GM21717 (cell line): ENCODE measurements around the gene SIRPB2.

Source experiments
- ATAC-seq: cut with Tn5 transposase; IDR thresholded peaks from one replicate; pipeline ENCODE4 v1.9.1; 2021; ENCODE audit warnings: mild to moderate bottlenecking, moderate library complexity; ENCODE audit not compliant: unreplicated experiment

Gene SIRPB2

DNA sequence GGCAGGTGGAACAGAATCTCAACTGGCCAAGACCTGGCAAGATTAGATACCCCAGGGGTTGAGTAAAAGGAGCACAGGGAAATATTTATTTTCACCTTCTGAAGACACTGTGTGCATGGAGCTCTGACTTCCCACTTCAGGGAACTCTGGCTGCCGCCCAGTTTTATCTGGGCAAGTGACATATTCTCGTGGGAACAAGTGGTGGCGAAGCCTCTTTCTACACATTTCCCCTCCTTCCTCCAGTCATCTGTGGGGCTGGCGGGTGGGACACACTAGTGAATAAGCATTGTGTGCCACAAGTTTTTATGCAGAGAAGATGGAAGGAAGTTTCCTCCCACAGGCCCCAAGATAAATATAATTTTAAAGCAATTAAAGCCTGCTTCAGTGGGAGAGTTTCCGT lies 48.1 kb downstream of the SIRPB2 start:
- ATAC-seq = no peak

DNA sequence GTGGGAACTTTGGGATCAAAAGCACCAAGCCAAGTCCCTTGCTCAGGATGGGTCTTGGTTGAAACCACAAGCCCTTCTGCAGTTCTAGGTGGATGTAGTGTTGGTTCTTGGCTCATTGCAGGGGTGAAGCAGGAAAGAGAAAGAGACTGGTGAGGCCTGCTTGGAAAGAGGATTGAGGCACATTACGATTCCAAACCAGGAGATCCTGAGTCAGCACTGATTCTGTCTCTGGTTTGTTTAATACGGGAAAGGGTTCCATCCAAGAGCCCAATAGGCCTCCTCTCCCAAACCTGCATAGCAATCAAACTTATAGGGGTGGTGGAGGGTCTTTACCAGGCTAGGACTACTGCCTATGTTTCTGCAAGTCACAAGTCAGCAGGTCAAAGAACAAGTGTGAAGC lies 48.9 kb downstream of the SIRPB2 start:
- ATAC-seq = no peak

DNA sequence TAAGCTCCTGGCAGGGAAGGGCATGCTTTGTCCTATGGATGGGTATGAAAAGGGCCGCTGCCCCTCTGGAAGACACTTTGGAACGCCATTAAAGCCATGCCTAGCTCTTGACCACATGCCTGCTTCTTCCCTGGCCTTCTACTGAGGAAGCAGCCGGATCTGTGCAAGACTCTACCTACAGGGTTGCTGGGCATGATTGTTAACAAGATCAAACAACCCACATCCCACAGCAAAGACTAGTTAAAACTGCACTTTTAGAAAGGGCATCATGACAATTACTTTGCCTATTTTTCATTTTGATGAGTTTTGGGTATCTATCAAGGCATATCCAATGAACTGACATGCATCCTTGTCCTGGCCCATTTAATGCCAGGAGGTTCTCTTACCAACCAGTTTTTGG lies 50.1 kb downstream of the SIRPB2 start:
- ATAC-seq = no peak

DNA sequence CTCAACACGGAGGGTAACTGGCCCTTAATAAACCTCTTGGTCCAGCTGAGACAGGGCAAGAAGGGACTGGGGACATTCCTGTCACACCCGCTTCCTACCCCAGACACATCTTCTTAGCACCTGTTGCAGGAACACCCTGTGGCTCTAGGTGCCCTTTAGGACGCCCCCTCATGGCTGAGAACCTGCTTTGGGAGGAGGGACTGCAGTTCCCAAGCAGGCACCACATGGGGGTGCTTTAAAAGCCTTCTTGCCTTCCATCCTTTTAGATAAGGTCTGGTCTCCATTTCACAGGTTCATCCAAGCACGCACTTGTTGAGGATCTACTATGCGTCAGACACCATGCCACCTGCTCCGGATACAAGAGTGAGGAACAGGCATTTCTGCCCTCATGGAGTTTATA lies 51.2 kb downstream of the SIRPB2 start:
- no peak for ATAC-seq

DNA sequence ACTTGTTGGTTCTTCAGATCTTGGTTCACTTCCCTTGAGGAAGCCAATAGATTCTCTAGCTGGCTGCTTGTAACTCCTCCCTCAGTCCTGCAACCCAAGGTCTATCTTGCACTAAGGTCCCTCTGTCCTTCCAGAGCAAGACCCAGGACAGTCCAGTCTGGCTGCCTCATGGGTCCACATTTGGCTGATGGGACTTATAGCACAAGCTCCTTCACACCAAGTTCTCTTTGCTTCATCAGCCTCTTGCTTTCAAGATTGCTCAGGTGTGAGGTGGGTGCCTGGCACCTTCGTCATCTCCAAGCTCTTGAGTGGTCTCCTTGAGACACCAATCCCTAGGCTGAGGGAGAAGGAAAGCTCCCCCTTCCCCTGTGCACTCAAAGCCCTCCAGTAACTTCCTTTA lies 52.9 kb downstream of the SIRPB2 start:
- ATAC-seq = no peak

DNA sequence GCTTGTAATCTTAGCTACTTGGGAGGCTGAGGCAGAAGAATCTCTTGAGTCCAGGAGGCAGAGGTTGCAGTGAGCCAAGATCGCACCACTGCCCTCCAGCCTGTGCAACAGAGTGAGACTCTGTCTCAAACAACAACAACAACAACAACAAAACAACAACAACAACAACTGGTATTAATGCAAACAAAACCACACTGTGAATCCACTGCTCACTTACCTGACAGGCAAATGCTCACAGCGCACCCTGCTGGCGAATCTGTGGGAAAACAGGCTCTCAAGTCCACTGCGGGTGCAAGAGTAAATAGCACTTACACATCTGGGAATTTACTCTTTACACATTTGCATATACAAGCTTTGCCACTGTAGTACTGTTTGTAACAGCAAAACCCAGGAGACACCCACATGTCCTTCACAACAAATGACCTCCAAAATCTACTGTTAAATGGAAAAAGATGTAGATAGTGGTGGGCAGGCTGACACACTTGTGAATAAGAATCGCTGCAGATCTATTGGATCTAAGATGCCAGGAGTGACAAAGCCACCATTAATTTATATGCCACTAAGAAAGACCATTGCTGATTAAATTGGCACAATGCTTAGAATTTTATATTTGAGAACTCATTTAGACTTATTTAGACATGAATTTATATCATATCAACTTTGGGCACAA lies 53.9 kb downstream of the SIRPB2 start:
- no peak for ATAC-seq

DNA sequence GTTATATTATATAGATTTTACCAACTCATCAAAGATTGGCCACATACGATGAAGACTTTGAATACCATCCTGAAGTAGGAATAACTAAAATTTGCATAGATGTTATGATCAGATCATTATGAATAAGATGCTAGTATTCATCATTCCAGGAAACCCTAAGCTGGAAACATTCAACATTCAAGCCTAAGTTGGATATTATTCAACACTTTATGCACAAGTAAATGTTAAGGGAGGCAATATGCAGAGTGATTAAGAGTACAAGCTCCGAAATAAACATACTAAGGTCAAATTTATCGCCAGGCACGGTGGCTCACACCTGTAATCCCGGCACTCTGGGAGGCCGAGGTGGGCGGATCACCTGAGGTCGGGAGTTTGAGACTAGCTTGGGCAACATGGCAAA lies 55.0 kb downstream of the SIRPB2 start:
- no peak for ATAC-seq

DNA sequence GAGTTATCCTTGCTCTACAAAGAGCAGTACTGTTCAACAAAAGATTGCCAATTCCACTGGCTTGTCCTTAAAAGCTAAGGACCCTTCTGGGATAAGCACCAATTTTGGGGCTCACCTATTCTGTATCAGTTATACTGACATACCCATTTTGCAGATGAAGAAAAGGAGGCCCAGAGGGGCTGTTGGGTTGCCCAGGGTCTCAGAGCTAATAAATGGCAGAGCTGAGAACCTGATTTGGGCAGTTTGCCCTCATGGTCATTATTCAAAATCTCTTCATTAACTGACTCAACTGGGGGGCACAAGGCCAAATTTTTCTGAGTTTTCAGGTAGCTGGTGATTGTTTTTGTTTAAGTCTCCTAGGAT lies 55.9 kb downstream of the SIRPB2 start:
- no peak for ATAC-seq

DNA sequence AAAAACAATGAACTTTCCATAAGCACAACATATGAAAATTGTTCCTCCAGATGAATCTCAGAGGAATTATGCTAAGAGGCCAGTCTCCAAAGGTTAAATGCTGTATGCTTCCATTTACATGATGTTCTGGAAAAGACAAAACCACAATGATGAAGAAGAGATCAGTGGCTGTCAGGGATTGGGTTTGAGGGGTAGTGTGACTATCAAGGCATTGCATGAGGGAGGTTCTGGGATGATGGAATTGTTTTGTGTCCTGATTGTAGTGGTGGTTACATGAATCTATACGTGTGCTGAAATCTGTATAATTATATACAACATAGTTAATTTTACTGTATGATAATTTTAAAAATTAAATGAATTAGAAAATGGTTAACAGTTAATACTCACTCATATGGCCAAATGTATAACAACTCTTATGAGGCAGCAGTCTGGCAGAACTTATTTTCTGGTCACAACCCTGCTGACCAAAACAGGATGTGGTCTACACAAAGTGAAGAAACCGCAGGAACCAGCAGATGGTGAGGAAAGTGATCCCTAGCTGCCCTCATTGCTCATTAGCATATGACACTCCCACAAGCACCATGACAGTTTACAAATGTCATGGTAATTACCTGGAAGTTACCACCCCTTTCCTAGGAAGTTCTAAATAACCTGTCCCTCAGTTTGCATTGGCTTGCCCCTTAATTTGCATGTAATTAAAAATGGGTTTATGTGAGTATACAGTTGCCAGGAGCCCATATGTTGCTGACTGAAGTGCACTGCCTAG lies 56.5 kb downstream of the SIRPB2 start:
- peak; percentile 88 for ATAC-seq

DNA sequence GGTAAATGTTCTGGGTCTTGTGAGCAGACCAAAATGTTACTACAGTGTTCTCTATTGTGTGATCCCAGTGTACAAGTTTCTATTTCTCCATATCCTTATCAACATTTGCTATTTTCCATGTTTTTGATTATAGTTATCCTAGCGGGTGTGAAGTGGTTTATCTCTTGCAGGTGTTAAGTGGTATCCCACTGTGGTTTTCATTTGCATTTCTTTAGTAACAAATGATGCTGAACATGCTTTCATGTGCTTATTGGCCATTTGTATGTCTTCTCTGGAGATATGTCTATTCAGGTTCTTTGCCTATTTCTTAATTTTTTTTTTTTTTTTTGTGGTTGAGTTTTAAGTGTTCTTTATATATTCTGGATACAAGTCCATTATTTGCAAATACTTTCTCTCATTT lies 60.1 kb downstream of the SIRPB2 start:
- ATAC-seq = no peak

DNA sequence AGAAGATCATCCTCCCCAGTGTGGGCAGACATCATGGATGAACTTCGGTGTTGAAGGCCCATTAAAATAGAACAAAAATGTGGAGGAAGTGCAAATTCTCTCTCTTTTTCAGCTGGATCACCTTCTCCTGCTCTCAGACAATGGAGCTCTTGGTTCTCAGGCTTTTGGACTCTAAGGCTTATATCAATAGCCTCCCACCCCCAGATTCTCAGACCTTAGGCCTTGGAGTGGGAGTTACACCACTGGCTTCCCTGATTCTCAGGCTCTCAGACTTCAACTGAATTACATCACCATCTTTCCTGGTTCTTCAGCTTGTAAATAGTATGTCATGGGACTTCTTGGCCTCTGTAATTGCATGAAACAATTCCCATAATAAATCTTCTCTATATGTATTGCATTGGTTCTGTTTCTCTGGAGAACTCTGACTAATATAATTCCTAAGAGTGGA lies 61.2 kb downstream of the SIRPB2 start:
- no peak for ATAC-seq

DNA sequence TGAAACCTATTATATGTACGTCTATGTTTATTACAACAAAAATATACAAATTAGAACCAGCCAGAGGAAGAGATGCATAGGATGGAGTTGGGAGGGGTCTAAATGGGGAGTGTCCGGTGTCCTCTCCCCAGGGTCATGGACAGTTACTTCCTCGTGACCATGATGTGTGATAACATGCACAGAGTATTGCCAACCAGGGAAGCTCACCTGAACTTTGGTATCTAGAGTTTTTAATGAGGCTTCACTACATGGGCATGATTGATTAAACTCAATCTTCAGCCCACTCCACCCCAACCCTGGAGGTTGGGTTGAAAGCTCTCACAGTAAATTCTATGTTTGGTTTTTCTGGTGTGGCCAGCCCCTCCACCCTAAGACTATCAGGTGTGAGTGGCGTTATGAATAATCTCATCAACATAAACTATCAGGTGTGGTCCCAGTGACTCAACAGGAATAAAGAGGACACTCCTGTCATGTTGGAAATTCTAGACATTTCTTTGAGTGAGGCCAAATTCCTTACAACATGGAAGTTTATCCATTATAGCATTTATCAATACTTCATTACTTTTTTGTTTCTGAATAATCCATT lies 62.0 kb downstream of the SIRPB2 start:
- no peak for ATAC-seq

DNA sequence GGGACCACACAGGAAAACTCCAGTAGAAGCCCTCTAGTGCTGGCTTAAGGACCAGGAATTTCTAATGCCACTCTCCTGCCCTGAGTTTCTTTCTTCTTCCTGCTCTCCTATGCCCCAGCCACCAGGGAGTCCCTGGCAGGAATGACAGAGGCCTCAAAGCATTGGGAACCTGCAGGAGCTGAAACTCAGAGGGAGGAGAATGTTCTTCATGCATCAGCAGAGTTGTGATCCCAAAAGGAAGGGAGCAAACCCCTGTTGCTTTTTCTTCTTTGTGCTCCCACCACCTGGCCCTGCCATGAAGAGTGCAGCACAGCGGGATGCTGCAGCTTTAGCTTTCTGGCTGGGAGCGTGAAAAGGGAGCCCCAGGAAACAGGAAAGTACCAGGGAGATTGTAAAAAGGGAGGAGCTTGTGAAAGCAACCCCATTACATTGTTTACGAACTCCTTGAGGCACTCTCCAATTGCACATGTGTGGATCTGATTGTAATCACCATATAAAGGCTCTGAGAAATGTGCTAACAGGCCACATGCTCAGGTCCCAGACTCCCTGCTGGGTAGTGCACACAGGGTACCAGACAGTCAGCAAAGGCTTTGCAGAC lies 63.7 kb downstream of the SIRPB2 start:
- ATAC-seq = no peak

DNA sequence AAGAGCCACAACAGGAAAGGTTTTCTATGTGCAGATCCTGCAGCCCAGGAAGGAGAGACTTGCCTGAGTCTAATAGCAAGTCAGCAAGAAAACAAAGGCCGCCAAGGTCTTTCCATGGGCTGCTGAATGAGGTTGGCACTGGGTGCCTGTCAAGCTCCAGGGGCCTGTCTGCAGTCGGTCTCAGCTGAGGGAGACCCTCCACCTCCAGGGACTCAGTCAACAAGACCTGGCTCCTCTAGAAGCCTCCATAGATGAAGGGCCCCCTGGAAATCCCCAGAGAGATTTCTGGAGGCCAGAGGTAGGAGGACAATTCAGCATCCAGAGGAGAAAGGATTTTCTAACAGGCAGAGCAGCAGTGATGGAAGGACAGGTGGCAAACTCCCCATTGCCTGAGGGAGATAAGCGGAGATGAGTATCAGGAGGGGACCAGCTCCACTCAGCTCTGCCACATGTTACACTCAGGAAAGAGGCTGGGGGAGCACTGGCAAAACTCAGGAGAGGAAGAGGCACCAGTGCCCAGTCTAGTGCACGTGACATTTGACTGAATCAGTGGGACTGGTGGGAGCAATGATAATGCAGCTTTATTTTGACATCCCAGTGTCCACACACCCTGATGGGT lies 64.9 kb downstream of the SIRPB2 start:
- ATAC-seq = no peak
